Posterior cingulate gyrus (tissue), 11 donors: ENCODE results near the gene METTL15.
"Not testable (repeated sequence)": the region's sequence is repeated elsewhere in the genome, so short reads cannot be mapped to it uniquely, and the experiment has no call there.

Experiments
- DNase-seq, 10 donors: peaks; one replicate each; pipeline versions ENCODE4 v3.0.0 to v3.0.0-alpha.2; 2020 to 2021; ENCODE audit warnings: mixed read lengths in 3 of 10
- intact Hi-C: fragments of 100-400 bp; cut with DNase I; formaldehyde crosslinking; loops from one replicate; pipeline ENCODE4 v1.15.1; 2023

The METTL15 gene

DNA sequence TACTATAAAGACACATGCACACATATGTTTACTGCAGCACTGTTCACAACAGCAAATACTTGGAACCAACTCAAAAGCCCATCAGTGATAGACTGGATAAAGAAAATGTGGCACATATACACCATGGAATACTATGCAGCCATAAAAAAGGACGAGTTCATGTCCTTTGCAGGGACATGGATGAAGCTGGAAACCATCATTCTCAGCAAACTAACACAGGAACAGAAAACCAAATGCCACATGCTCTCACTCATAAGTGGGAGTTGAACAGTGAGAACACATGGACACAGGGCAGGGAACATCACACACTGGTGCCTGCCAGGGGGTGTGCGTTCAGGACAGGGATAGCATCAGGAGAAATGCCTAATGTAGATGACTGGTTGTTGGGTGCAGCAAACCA, 164.1 kb downstream of the METTL15 start:
- DNase-seq, intact Hi-C loops: not testable (repeated sequence)

DNA sequence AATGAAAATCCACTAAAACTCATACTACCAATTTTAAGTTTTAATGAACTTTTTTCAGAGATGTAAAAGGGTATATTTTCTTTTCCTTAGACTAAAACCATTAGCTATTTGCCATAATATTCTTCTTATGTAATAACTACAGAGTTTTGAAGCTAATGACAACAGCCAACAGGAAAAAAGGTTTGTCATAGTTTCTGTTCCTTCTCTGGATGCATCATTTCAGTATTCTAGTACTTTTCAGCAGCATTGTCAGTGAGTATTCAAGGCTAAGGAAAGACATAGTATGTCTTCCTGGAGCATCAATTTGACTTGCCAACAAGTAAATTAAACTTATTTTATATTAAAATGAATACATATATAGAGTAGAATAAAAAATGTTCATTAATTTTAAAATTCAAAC, 166.0 kb downstream of the METTL15 start:
- intact Hi-C loops = no loop called here
- DNase-seq = no peak

DNA sequence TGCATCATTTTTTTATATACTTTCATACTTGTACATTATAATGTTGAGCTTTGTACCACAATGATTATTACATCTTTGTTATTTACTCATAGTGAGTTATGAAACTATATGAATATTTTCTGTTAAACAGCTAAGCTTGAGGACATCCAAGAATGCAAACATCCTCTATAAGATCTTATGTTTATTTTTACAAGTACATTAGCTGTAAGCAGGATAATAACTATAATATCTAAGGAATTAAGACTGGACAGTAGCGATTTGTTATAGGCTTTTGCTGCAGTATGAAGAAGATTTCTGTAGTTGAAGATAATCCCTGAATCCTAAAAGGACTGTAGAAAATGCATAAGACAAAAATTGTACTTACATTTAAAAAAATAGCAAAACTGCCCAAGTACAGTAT, 176.0 kb downstream of the METTL15 start:
- no peak for DNase-seq
- intact Hi-C loops = no loop called here

DNA sequence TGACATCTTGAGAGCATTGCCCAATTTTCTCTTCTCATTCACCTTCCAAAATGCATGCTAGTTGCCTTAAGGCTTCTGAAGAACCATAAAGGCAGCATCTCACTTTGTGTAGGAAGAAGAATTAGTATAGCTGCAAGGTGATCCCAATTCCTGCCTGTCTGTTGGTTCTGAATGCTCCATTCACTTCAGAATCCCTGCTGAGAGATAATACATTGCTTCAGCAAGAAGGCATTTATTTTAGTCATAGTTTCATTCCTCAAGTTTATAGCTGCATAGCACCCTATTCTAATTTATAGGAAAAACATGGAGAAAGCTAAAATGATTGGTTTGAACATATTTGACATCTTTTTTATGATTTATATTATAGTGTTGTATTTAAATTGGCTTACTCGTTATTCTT, 181.3 kb downstream of the METTL15 start:
- no peak for DNase-seq
- intact Hi-C loops = no loop called here

DNA sequence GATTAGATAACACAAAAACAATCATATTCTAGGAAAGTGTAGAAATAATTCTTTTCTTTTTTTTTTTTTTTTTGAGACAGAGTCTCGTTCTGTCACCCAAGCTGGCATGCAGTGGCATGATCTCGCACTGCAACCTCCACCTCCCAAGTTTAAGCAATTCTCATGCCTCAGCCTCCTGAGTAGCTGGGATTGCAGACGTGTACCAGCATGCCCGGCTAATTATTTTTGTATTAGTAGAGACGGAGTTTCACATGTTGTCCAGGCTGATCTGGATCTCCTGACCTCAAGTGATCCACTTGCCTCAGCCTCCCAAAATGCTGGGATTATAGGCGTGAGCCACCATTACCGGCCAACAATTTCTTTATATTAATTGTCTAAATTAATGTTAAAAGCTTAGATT, 182.8 kb downstream of the METTL15 start:
- DNase-seq, intact Hi-C loops: not testable (repeated sequence)

DNA sequence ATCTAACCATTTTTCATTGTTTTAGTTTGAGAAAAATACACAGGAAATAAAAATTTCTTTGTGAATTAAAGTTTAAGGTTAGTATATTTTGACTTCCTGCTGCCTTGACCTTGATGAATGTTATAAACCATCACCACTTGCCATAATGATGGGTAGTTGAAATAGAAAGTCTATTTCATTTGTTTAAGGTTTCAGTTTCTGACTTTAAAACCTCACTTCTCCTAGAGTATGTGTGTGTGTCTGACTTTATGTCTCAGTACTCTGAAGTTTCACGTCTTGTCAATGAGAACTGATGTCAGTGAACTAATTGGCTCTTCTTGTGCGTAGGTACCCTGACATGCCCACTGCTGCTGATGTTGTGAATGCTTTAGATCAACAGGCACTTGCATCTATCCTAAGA, 188.2 kb downstream of the METTL15 start:
- intact Hi-C loops = no loop called here
- DNase-seq = no peak

DNA sequence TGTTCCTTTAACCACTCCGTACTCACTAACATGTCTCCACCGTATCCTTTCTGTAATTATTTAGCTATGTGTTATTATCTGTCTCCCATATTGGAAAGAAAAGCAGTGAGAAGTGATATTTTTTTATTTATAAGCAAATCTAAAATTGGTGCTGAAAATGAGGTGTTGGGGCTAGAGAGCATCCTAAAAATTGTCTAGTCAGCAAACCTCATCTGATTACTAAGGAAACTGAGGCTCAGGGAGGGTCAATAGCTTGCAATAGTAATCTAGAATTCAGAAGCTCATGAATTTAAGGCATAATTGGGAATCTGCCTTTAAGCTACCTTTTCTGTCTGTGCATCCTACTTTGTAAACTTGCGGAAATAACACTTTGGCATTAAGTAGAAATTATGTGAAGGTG, 190.0 kb downstream of the METTL15 start:
- intact Hi-C loops = no loop called here
- DNase-seq = no peak

DNA sequence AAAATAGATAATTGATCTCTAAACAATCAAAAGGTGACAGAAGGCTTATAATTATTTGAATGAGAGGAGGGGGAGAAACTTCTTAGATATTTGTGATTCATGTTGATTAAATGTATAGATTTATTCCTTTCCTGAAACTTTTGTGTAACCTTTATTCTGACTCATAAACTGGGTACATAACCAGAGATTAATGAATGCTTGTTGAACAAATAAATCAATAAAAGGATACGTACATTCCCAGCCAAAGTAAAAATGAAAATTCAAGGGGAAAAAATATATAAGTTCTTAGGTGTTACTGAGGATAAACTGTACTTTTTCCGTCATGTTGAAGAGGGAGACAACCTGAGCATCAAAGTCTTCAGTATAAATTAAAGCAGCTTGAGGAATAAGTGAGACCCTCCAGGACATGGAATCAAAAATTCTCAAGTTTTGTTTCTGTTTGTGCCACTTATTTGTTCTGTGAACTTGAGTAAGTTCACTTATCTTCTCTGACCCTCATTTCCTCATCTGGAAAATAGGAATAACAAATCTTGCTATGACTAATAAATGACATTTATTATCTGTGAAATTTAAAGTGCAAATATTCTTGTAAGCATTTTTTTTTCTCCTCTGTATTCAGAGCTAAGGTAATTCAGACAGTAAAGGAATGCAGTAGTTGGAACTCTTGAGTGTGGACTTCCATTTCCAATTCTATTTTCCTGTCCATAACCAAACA, 195.4 kb downstream of the METTL15 start:
- intact Hi-C loops = no loop called here
- DNase-seq = no peak

DNA sequence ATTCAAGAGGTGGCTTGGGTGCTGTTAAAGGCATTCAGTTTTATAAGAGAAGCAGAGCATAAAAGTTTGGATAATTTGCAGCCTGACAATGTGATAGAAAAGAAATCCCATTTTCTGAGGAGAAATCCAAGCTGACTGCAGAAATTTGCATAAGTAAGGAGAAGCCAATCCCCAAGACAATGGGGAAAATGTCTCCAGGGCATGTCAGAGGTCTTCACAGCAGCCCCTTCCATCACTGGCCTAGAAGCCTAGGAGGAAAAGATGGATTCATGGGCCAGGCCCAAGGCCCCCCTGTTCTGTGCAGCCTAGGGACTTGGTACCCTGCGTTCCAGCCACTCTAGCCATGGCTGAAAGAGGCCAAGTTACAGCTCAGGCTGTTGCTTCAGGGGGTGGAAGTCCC, 207.3 kb downstream of the METTL15 start:
- DNase-seq = no peak
- intact Hi-C loops = no loop called here

DNA sequence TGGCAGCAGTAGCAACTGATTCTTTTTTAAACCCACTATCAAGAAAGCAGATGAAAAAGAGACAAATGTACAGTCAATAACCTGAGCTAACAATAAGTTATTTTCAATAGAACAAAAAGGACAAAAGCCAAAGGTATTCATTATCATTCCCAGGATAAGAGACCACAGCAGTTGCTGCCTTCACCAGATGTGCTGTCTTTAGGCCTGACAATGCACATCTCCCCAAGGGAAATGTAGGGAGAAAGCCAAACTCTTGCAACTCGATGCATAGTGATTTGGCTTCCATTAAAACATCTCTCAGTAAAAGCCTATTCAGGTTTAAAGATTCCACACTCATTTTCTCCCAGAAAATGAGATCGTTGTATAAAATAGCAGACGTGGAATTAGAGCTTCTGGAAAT, 210.7 kb downstream of the METTL15 start:
- intact Hi-C loops = no loop called here
- no peak for DNase-seq

DNA sequence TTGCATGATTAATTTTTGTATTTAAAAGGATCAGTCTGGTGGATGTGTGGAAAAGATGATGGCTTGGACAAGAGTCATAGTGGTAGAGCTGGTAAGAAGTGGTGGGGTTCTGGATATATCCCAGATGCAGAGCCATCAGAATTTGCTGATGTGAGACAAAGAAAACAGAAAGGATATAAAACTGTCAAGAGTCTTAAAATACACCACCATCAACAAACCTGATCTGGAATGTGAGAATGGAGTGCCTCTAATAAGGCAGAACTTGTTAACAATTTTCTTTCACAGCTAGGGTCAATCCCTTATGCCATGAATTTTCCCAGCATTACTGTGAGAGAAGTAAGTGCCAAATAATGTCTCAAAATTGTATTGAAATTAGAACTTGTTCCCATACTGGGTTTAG, 215.4 kb downstream of the METTL15 start:
- intact Hi-C loops = no loop called here
- no peak for DNase-seq

DNA sequence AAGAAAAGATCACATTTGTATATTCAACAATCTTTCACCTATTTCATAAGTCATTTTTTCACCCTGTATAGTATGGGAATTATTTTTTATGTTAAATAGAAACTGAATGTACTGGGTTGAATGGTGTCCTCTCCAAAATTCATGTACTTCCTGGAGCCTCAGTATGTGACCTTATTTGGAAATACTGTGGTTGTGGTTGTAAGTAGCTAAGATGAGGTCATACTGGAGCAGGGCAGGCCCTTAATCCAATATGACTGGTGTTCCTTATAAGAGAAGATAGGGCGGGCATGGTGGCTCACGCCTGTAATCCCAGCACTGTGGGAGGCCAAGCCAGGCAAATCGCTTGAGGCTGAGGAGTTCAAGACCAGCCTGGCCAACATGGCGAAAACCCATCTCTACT, 224.2 kb downstream of the METTL15 start:
- intact Hi-C loops, DNase-seq: not testable (repeated sequence)

DNA sequence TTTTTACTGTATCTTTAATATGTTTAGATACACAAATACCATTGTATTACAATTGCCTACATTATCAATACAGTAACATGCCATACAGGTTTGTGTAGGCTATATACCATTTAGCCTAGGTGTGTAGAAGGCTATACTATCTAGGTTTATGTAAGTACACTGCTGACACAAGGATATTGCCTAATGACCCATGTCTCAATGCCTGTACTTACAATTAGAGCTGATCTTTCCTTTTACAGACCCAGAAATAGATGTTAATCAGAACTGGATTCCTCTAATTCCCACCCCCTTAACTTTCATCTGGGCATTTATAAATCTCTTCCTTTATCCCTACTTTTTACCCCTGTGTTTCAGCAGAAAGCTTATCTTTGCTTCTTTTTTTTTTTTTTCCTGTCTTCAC, 229.5 kb downstream of the METTL15 start:
- intact Hi-C loops = no loop called here
- no peak for DNase-seq

DNA sequence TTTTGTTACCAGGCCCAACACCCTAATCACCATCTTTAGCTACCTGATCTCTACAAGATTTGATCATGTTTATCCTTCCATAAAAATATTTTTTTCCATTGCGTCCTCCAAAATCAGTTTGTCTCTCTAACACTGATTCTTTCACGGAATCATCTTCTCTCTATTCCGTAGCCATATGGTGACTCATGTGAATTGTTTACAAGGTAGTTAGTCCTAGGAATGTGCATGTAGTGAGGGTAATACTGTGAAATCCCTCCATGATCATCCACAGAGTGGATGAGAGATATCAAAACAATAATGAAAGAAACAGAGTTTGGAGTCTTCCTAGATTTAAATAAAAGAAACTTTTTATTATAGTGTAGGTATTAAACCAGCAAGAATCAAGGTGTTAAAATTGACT, 230.2 kb downstream of the METTL15 start:
- intact Hi-C loops = no loop called here
- no peak for DNase-seq

DNA sequence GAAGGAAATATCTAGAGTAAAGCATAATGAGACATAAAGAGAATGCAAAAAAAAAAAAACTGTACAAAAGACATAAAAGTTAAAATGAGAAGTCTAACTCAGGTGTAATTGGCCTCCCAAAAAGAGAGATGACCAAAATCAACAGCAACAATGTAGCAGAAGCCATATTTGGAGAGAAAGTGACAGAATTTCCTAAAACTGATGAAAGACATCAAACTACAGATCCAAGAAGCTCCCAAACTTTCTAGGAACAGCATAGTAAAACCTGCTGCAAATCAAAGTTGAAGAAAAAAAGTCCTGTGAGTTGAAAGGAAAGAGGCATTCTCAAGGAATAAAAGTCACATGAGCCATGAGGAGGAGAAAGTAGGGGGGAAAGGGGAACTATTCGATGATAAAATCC, 231.3 kb downstream of the METTL15 start:
- no peak for DNase-seq
- intact Hi-C loops = no loop called here

DNA sequence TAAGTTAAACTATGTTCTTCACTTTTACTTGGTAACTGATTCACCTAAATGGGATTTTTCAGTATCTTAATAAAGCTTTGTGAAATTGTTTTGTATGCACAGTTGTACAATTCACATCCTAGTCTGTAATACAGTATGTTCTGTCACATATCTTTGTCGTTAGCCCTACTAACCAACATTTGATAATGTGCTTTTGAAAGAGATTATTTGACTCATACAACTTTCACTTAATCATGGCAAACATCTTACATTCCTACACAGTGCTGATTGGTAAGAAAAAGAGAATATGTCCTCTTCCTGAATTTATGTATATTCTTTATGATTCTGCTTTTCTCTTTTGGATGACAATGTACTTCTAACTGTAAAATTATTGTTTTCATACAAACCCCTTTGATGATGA, 234.5 kb downstream of the METTL15 start:
- no peak for DNase-seq
- intact Hi-C loops = no loop called here

DNA sequence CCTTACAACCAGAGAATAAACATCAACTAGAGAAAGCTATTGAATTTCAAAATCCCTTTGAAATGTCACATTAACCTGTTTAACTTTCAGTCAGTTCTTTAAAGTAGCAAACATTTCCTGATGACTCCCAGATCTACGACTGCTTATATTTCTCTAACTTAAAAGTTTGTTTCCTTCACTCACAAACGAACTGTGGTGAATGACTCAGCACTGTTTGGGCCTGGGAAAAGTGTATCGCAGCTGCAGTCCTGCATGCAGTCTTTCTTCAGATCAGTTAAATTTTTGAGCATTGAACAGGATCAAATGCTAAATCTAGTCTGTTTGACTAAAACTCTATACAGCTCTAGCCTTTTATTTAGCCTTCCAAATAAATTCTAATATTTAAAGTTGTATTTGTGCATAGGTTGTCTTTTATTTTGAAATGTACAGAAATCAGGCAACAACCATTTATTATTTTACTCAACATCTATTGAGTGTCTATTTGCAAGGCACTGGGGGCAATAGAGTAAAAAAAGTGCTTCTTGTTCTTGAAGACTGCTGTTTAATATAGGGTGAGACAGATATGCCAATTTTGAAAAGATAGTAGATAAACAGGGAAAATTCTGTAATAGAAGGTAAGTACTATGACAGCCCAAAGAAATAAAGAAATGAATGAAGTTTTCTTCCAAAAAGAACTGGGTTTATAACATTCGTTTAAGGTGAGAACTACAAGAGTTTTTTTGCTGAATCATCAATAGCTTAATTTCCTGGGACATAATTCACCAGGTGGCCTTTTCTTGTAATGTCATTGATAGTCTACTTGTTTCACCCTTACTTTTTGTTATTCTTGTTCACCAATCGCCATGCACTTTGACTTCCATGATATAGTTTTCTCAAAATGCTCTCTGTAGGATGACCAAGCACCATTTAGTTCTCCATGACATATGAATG, 235.4 kb downstream of the METTL15 start:
- DNase-seq = peak in 1 of 10 donors; percentile 72
- intact Hi-C loops = no loop called here

DNA sequence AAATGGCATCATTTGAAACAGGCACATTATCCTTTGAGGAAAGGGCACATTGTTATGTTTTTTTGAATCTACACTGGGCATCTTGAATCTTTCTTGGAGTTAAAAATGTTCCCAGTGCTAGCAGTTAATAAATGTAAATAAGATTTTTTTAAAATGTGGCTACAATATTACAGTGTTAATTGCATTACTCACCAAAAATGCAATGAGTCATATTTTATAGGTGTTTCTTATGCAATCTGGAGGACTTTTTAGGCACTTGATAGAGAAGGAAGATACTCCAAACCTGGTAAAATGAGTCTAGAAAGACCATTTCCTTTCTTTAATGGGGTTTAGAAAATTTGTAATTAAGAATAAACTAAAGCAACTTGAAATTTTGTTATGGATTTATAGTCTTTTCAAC, 238.0 kb downstream of the METTL15 start:
- no peak for DNase-seq
- intact Hi-C loops = no loop called here

DNA sequence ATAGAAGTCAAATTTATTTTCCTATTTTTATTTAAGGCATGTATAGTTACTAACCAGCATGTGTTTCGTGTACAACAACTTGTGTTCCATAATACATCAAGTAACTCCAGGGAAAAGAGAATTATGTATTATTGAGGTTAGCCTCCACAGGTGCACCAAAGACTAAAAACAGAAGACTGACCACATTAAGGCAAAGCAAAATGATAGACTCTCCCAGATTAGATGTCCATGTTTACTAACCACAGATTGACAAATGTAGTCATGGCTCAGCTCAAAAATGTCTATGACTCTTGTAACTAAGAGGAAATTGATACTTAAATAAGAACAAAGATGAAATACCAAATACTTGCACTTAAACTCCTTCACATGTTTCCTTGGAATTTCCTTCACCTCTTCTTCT, 238.5 kb downstream of the METTL15 start:
- intact Hi-C loops = no loop called here

DNA sequence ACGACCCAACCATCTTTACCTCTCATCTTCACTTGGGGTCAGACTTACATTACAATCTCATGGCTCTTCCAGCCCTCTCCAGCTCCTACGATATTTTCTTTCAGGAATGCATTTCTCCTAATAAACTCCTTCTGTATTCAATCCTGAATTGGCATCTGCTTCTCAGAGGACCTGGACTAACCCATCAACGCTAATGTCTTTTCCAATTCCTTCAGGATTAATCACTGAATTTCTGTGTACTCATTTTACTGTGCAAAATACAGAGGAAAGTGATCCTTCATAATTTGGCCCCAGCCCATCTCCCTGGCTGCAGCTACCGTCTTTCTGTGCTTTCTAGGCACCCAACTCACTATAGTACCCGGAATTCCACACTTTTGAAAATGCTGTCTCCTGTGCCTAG, 239.2 kb downstream of the METTL15 start:
- intact Hi-C loops = no loop called here

More for the DNA sequence above, 238.5 kb downstream of the METTL15 start:
- no peak for DNase-seq

DNA sequence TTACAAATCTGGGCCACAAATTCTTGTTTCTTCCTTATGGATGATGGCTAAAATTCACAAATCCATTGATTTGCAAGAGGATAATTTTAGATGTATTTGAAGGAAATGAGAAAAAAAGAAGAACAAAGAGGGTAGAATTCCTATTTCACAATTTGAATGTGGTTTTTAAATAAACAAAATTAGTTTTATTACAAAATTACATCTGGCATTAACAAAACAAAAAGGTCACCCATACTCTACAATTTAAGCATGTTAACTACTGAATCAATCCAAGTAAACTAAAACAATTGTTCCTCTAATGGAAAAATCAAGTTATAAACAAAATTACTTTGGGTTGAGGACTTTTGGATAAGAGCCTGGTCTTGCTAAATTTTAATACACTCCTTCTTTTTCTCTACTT, 242.0 kb downstream of the METTL15 start:
- no peak for DNase-seq
- intact Hi-C loops = no loop called here

More for the DNA sequence above, 239.2 kb downstream of the METTL15 start:
- no peak for DNase-seq

DNA sequence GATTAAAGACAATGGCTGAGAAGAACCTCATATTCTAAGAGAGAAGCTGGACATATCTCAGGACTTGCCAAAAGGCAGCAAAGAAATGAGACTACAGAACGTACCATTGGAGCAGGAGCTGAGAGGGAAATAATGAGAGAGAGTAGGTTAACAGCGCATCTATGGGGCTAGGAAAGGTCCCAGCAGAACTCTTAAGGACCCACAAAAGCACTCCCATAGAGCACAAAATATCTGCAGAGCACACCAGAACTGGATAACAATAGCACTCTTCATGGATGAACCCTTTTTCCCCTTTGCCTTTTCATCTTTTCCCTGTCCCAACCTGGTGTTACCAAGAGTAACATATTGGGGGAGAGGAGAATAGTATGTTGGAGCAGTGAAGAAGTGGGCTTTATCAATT, 245.8 kb downstream of the METTL15 start:
- intact Hi-C loops = no loop called here
- no peak for DNase-seq
